H9 (cell line): ENCODE measurements around the gene SERPINE3. TPM values are rescaled to one million over a fixed set of nuclear protein-coding genes. Genes with fewer than 3 reads are reported as not detected.

Experiments used
- DNase-seq: peaks from one replicate; pipeline ENCODE4 v3.0.0-alpha.2; 2017
- H2AFZ ChIP-seq: one replicate; pipeline ENCODE4 v1.6.1; 2013; ENCODE audit warnings: mild to moderate bottlenecking, low read length, control low read depth, moderate library complexity
- H2AK5ac ChIP-seq: 2 replicates; pipeline ENCODE4 v1.6.1; 2013; ENCODE audit warnings: low read length, control low read depth, mixed read lengths; ENCODE audit not compliant: insufficient read length
- H2BK120ac ChIP-seq: one replicate; pipeline ENCODE4 v1.6.1; 2013; ENCODE audit warnings: low read depth, mild to moderate bottlenecking, low read length, control low read depth, inconsistent platforms; ENCODE audit not compliant: poor library complexity, severe bottlenecking
- H2BK12ac ChIP-seq: 2 replicates; pipeline ENCODE4 v1.6.1; 2013; ENCODE audit warnings: low read length, control low read depth, mixed read lengths, low read depth; ENCODE audit not compliant: insufficient read length
- H2BK15ac ChIP-seq: 2 replicates; pipeline ENCODE4 v1.6.1; 2013; ENCODE audit warnings: low read depth, low read length, control low read depth
- H2BK20ac ChIP-seq: one replicate; pipeline ENCODE4 v1.6.1; 2013; ENCODE audit warnings: low read depth, mild to moderate bottlenecking, low read length, control low read depth, inconsistent platforms; ENCODE audit not compliant: poor library complexity, severe bottlenecking
- H2BK5ac ChIP-seq: 2 replicates; pipeline ENCODE4 v1.6.1; 2013; ENCODE audit warnings: low read length, control low read depth, mixed read lengths; ENCODE audit not compliant: insufficient read length
- H3K14ac ChIP-seq: 2 replicates; pipeline ENCODE4 v1.6.1; 2013; ENCODE audit warnings: low read length, control low read depth; ENCODE audit not compliant: insufficient read depth
- H3K18ac ChIP-seq: 2 replicates; pipeline ENCODE4 v1.6.1; 2013; ENCODE audit warnings: low read depth, mild to moderate bottlenecking, mixed read lengths, low read length, control low read depth; ENCODE audit not compliant: insufficient read length
- H3K23ac ChIP-seq: 2 replicates; pipeline ENCODE4 v1.6.1; 2013; ENCODE audit warnings: low read length, control low read depth, mixed read lengths, low read depth; ENCODE audit not compliant: insufficient read length
- H3K23me2 ChIP-seq: 2 replicates; pipeline ENCODE4 v1.6.1; 2013; ENCODE audit warnings: low read depth, mild to moderate bottlenecking, mixed read lengths, low read length, control low read depth; ENCODE audit not compliant: insufficient read length, poor library complexity, severe bottlenecking
- H3K27ac ChIP-seq: 2 replicates; pipeline ENCODE4 v1.5.1; 2013; ENCODE audit warnings: low read length, control low read depth, mixed read lengths, low read depth; ENCODE audit not compliant: insufficient read length
- H3K27me3 ChIP-seq: 2 replicates; pipeline ENCODE4 v1.6.1; 2013; ENCODE audit warnings: low read length, control low read depth, inconsistent platforms; ENCODE audit not compliant: insufficient read depth
- H3K4ac ChIP-seq: 2 replicates; pipeline ENCODE4 v1.6.1; 2013; ENCODE audit warnings: low read depth, mild to moderate bottlenecking, control low read depth, inconsistent platforms, low read length, moderate library complexity
- H3K4me1 ChIP-seq: 2 replicates; pipeline ENCODE4 v1.6.1; 2013; ENCODE audit warnings: low read length, control low read depth, inconsistent platforms; ENCODE audit not compliant: insufficient read depth
- H3K4me2 ChIP-seq: 2 replicates; pipeline ENCODE4 v1.6.1; 2013; ENCODE audit warnings: low read length, control low read depth, mixed read lengths; ENCODE audit not compliant: insufficient read length, insufficient read depth
- H3K56ac ChIP-seq: 2 replicates; pipeline ENCODE4 v1.6.1; 2013; ENCODE audit warnings: low read depth, mild to moderate bottlenecking, mixed read lengths, low read length, control low read depth; ENCODE audit not compliant: insufficient read length
- H3K79me1 ChIP-seq: 2 replicates; pipeline ENCODE4 v1.6.1; 2013; ENCODE audit warnings: low read depth, mild to moderate bottlenecking, moderate library complexity, low read length, control low read depth, inconsistent platforms; ENCODE audit not compliant: insufficient read depth, poor library complexity, severe bottlenecking
- H3K79me2 ChIP-seq: 2 replicates; pipeline ENCODE4 v1.6.1; 2013; ENCODE audit warnings: low read length, control low read depth, inconsistent platforms; ENCODE audit not compliant: insufficient read depth
- H3K9ac ChIP-seq: 2 replicates; pipeline ENCODE4 v1.6.1; 2013; ENCODE audit warnings: low read length, control low read depth, mixed read lengths; ENCODE audit not compliant: insufficient read length; ENCODE audit errors: extremely low read depth
- H3K9me3 ChIP-seq: one replicate; pipeline ENCODE4 v1.6.1; 2013; ENCODE audit warnings: low read depth, low read length, inconsistent platforms; ENCODE audit not compliant: control insufficient read depth
- H3T11ph ChIP-seq: one replicate; pipeline ENCODE4 v1.6.1; 2013; ENCODE audit warnings: mild to moderate bottlenecking, low read length, control low read depth, inconsistent platforms
- H4K20me1 ChIP-seq: one replicate; pipeline ENCODE4 v1.6.1; 2013; ENCODE audit not compliant: control insufficient read depth, insufficient read length, insufficient read depth
- H4K5ac ChIP-seq: 2 replicates; pipeline ENCODE4 v1.6.1; 2013; ENCODE audit warnings: low read depth, mild to moderate bottlenecking, mixed read lengths, low read length, control low read depth; ENCODE audit not compliant: insufficient read length
- H4K8ac ChIP-seq: replicated peaks from 2 replicates; pipeline ENCODE4 v1.6.1; 2013; ENCODE audit warnings: low read length, control low read depth, mixed read lengths, low read depth; ENCODE audit not compliant: insufficient read length
- H4K91ac ChIP-seq: 2 replicates; pipeline ENCODE4 v1.6.1; 2013; ENCODE audit warnings: low read depth, mild to moderate bottlenecking, moderate library complexity, mixed read lengths, low read length, control low read depth; ENCODE audit not compliant: insufficient read length
- H3K27ac Mint-ChIP-seq, 3 experiments: 2 replicates in 2 of 3; 3 replicates in 1 of 3; pipeline ENCODE4 v1.8.0; 2020 to 2021; ENCODE audit warnings: mixed read lengths in 3 of 3, mild to moderate bottlenecking in 1 of 3, moderate library complexity in 1 of 3
- H3K27me3 Mint-ChIP-seq: 2 replicates; pipeline ENCODE4 v1.8.0; 2021; ENCODE audit warnings: low read depth, mild to moderate bottlenecking, moderate library complexity, mixed read lengths
- H3K36me3 Mint-ChIP-seq, 3 experiments: 2 replicates in 2 of 3; 3 replicates in 1 of 3; pipeline ENCODE4 v1.8.0; 2020 to 2021; ENCODE audit warnings: low read depth in 3 of 3, mixed read lengths in 3 of 3; ENCODE audit not compliant: insufficient read depth in 1 of 3
- H3K4me1 Mint-ChIP-seq, 2 experiments: 2 replicates each; pipeline ENCODE4 v1.8.0; 2020; ENCODE audit warnings: mixed read lengths in 2 of 2
- H3K4me3 Mint-ChIP-seq, 2 experiments: 2 replicates in 1 of 2; 3 replicates in 1 of 2; pipeline ENCODE4 v1.8.0; 2020 to 2021; ENCODE audit warnings: mild to moderate bottlenecking in 2 of 2, mixed read lengths in 2 of 2, moderate library complexity in 1 of 2
- H3K9me3 Mint-ChIP-seq, 2 experiments: 2 replicates in 1 of 2; 3 replicates in 1 of 2; pipeline ENCODE4 v1.8.0; 2020; ENCODE audit warnings: mild to moderate bottlenecking in 2 of 2, mixed read lengths in 2 of 2, moderate library complexity in 1 of 2
- CTCF ChIP-seq: fragments of 200-600 bp; sonication (generic); conservative IDR thresholded peaks from 3 replicates; pipeline ENCODE4 v1.8.0; 2021; ENCODE audit warnings: antibody characterized with exemption, mild to moderate bottlenecking
- WGBS: extraction: QIAGEN DNeasy Blood & Tissue Kit; methylation state at CpG from one replicate; pipeline ENCODE4 v1.1.7; 2013; ENCODE audit warnings: missing lambda C conversion rate, low lambda C conversion rate, mixed read lengths; ENCODE audit not compliant: insufficient read length; ENCODE audit errors: extremely low coverage; 5-methylcytosine and 5-hydroxymethylcytosine counted together
- total RNA-seq: library from RNA; stranded (reverse); gene quantifications from 2 replicates; pipeline ENCODE4 v1.2.1, GENCODE V29; 2021

Gene SERPINE3
- total RNA-seq, 1 experiment from 2014 or later: not detected

GRCh38 chr13:51303063-51303552 is 36.4 kb upstream of the SERPINE3 start:
- Histone ChIP-seq H3K4ac (no peak overlapping the region), H3K23ac (no peak overlapping the region), H2BK12ac (peak overlapping the region; percentile 1), H3T11ph (no peak overlapping the region), H4K5ac (no peak overlapping the region), H3K14ac (no peak overlapping the region), H3K9me3 (no peaks in the 10 kb centered on the region), H3K4me2 (peak overlapping the region; percentile 44), H4K8ac (no peak overlapping the region), H2BK5ac (no peak overlapping the region), H3K79me1 (no peaks in the 10 kb centered on the region), H2AK5ac (no peak overlapping the region), H4K91ac (no peak overlapping the region), H2AFZ (no peak overlapping the region), H3K27ac (peak overlapping the region; percentile 69), H4K20me1 (no peaks in the 10 kb centered on the region), H3K18ac (no peak overlapping the region), H2BK20ac (no peak overlapping the region), H2BK120ac (no peak overlapping the region), H3K9ac (no peak overlapping the region), H3K4me1 (peaks cover 19% of the 10 kb centered on the region), H2BK15ac (no peak overlapping the region), H3K79me2 (no peaks in the 10 kb centered on the region), H3K27me3 (no peaks in the 10 kb centered on the region), H3K23me2 (no peaks in the 10 kb centered on the region), H3K56ac (no peak overlapping the region)
- Mint-ChIP-seq H3K9me3 (peaks cover 0 to 2% of the 10 kb centered on the region in 2 experiments; a peak in 1 of 5 replicates), H3K4me3 (no peak overlapping the region; a peak in 1 of 5 replicates), H3K27ac (peak overlapping the region; percentile 58 to 99 (median 94); a peak in 6 of 7 replicates), H3K36me3 (no peaks in the 10 kb centered on the region; a peak in 2 of 7 replicates), H3K4me1 (peaks cover 66 to 67% of the 10 kb centered on the region in 2 experiments), H3K27me3 (no peaks in the 10 kb centered on the region; the same call in 1 of the 2 replicates)
- WGBS: no CpG with 5 or more reads among the region's 2 CpGs
- no peak for TF ChIP-seq CTCF
- DNase-seq: peak; percentile 88
